Ovary (tissue), 9 donors: ENCODE results near the gene SSC4D. TPM values are rescaled to one million over a fixed set of nuclear protein-coding genes. Genes with fewer than 3 reads are reported as not detected.

ENCODE experiments used
- DNase-seq, 5 donors: peaks; one replicate each; pipeline ENCODE4 v3.0.0-alpha.2; 2019 to 2020
- H3K27ac ChIP-seq, 2 donors: fragments of 200-600 bp; one replicate each; pipeline versions ENCODE4 v1.5.1 to v1.8.0; 2019 to 2022
- H3K27me3 ChIP-seq: fragments of 200-600 bp; one replicate; pipeline ENCODE4 v1.8.0; 2022
- H3K36me3 ChIP-seq: fragments of 200-600 bp; sonication (generic); one replicate; pipeline ENCODE4 v1.5.1; 2019
- H3K4me1 ChIP-seq: one replicate; pipeline ENCODE4 v1.8.1; 2013; ENCODE audit warnings: mild to moderate bottlenecking, moderate library complexity; ENCODE audit not compliant: insufficient read depth
- H3K4me3 ChIP-seq: fragments of 200-600 bp; sonication (generic); one replicate; pipeline ENCODE4 v1.5.1; 2017
- H3K9me3 ChIP-seq, 2 donors: fragments of 200-600 bp in 1 of 2; sonication (generic) in 1 of 2; one replicate each; pipeline versions ENCODE4 v1.5.1 to v1.8.1; 2013 to 2019; ENCODE audit warnings: mild to moderate bottlenecking in 1 of 2, moderate library complexity in 1 of 2
- EP300 ChIP-seq: sonication (generic); formaldehyde crosslinking; IDR thresholded peaks from one replicate; pipeline ENCODE4 v1.6.1; 2017; ENCODE audit warnings: antibody characterized with exemption
- POLR2A ChIP-seq: fragments of 450-650 bp; IDR thresholded peaks from one replicate; pipeline ENCODE4 v1.6.1; 2017; ENCODE audit warnings: antibody characterized with exemption, mild to moderate bottlenecking, moderate library complexity
- WGBS, 3 donors: extraction: QIAGEN DNeasy Blood & Tissue Kit in 1 of 3; methylation state at CpG; one replicate each; pipeline versions ENCODE4 v1.1.5 to v1.1.7; 2013 to 2017; 5-methylcytosine and 5-hydroxymethylcytosine counted together
- intact Hi-C, 4 donors: fragments of 100-400 bp; cut with DNase I; formaldehyde crosslinking; loops; one replicate each; pipeline versions ENCODE4 v1.11.0 to v1.15.1; 2022 to 2023
- polyA plus RNA-seq, 2 donors: library from polyadenylated mRNA; stranded (reverse); fragments of 200-250 nt in 1 of 2; fragments of 350-450 nt in 1 of 2; fragmentation: Illumina TruSeq in 1 of 2; extraction: RNeasy Lipid Tissue Mini Kit (QIAGEN cat#74804) in 1 of 2; gene quantifications; one replicate each; pipeline ENCODE4 v1.2.3, GENCODE V29; 2013 to 2014
- total RNA-seq, 7 donors: library from RNA; depleted of rRNA in 2 of 7; stranded (reverse); fragments of >200 nt in 2 of 7; fragmentation: NEBNext Ultra II Directional in 3 of 7; extraction: Animal tissue kit (Norgen Biotek cat#: 25700) in 3 of 7; gene quantifications; one replicate each; pipeline versions ENCODE4 v1.1.0 to v1.2.4, GENCODE V29; 2016 to 2023
- TF ChIP-seq, protein P1 (sequence below), 3 donors: fragments of 450-650 bp in 2 of 3; fragments of 200-600 bp in 1 of 3; IDR thresholded peaks; one replicate each; pipeline versions ENCODE4 v1.5.1 to v1.8.0; 2016 to 2022; ENCODE audit warnings: antibody characterized with exemption in 3 of 3, mild to moderate bottlenecking in 1 of 3
- donor health status: DM: no; HTN: no; CAD: no; lungs with moderate emphysema.
- donor health status: DM: no; HTN: no; CAD: no.
- donor health status: Bipolar disorder and iron deficiency.
- donor health status: DM: yes; HTN: yes; CAD: no.
- donor health status: DM: no; HTN: no; CAD: no.
- donor health status: DM: yes; HTN: yes; CAD: no.

SSC4D gene
- total and polyA plus RNA-seq, 9 donors: 0.48 to 2.6 (median 1.0) TPM

DNA sequence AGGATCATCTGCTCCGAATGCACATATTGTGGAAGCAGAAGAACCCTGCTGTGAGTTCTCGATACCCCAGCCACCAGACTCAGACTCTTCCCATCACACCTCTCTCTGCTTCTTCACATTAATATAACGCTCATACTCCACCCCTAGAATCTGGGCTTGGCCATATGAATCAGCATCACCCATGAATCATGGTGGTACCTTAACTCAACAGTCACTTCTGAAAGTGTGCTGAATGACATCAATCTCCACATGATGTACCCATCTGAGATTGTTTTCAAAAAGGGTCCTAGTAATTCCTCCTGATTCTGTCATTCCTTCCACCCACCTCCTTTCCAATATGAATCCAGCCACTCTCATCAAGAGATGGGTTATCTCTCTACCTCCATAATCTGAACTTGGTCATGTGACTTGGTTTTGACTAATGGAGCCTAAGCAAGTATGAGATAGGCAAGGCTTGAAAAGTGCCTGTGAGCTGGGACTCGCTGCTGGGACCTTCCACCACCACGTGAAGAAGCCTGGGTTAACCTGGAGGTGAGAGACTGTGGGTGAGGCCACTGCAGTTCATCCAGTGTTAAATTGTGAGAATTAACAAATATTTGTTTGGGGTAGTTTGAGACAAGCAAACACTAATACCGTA, 66.1 kb downstream of the SSC4D start:
- H3K4me1 ChIP-seq: peaks cover 13% of the 10 kb centered on the region
- no peaks in the 10 kb centered on the region for H3K36me3 ChIP-seq

DNA sequence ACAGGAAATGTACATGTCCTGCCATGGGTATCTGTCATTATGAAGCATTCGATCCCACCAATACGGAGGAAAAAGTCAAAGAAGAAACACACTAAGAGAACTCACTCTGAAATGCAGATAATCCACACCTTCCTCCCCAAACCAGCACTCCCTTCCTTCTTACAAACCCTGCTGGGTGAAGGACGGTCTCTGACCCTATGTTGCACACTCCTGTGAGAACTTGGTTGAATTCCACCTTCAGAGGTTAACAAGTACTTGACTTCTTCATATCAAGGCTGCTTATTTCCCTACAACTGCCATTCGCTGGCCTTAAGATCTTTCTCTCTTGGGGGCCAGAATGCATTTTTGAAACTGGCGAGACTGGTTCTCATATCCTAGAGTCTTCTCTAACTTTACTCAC, 67.3 kb downstream of the SSC4D start:
- no peak for DNase-seq
- H3K27me3 ChIP-seq: no peaks in the 10 kb centered on the region
- intact Hi-C loops: no loop called here
- 61 to 76% (median 74%) methylated on average over 5 of the region's 5 CpGs for WGBS, 3 donors
- TF ChIP-seq POLR2A (no peak), EP300 (no peak)
- TF ChIP-seq, protein P1, sequence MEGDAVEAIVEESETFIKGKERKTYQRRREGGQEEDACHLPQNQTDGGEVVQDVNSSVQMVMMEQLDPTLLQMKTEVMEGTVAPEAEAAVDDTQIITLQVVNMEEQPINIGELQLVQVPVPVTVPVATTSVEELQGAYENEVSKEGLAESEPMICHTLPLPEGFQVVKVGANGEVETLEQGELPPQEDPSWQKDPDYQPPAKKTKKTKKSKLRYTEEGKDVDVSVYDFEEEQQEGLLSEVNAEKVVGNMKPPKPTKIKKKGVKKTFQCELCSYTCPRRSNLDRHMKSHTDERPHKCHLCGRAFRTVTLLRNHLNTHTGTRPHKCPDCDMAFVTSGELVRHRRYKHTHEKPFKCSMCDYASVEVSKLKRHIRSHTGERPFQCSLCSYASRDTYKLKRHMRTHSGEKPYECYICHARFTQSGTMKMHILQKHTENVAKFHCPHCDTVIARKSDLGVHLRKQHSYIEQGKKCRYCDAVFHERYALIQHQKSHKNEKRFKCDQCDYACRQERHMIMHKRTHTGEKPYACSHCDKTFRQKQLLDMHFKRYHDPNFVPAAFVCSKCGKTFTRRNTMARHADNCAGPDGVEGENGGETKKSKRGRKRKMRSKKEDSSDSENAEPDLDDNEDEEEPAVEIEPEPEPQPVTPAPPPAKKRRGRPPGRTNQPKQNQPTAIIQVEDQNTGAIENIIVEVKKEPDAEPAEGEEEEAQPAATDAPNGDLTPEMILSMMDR (IDR thresholded peaks at IDR 0.05): no peak
- no peak overlapping the region for H3K4me3 ChIP-seq
- H3K36me3 ChIP-seq: no peaks in the 10 kb centered on the region
- H3K4me1 ChIP-seq: peaks cover 13% of the 10 kb centered on the region
- peak overlapping the region in 1 of 2 donors; percentile 13 for H3K27ac ChIP-seq
- H3K9me3 ChIP-seq: no peaks in the 10 kb centered on the region

More for the DNA sequence above, 66.1 kb downstream of the SSC4D start:
- TF ChIP-seq POLR2A: no peak
- TF ChIP-seq, protein P1 (IDR thresholded peaks at IDR 0.05): no peak
- no peak for TF ChIP-seq EP300
- Histone ChIP-seq H3K9me3 (no peaks in the 10 kb centered on the region), H3K27ac (no peak overlapping the region), H3K27me3 (no peaks in the 10 kb centered on the region), H3K4me3 (no peak overlapping the region)
- WGBS, 3 donors: 82 to 96% (median 94%) methylated on average over 6 of the region's 6 CpGs
- no peak for DNase-seq
- intact Hi-C loops: no loop called here

GRCh38 chr7:76340617-76341131, 68.8 kb downstream of the SSC4D start:
- TF ChIP-seq EP300: no peak
- TF ChIP-seq, protein P1 (IDR thresholded peaks at IDR 0.05): no peak
- TF ChIP-seq POLR2A: no peak
- WGBS, 3 donors: 31 to 37% (median 34%) methylated on average over 3 of the region's 3 CpGs
- Histone ChIP-seq H3K9me3 (no peaks in the 10 kb centered on the region), H3K4me3 (no peak overlapping the region), H3K27me3 (no peaks in the 10 kb centered on the region), H3K27ac (peak overlapping the region in 1 of 2 donors; percentile 66), H3K36me3 (no peaks in the 10 kb centered on the region), H3K4me1 (peaks cover 16% of the 10 kb centered on the region)
- intact Hi-C loops: no loop called here
- DNase-seq: no peak

Other genes starting within 250 kb of the SSC4D start
- gene SRRM3, start 207.8 kb downstream of the SSC4D start, total RNA-seq: 10 to 100 TPM in 2 of 7 donors, 1 to 10 TPM in 5; 4.4 to 13.4 (median 6.6) TPM
- gene SRRM3, start 207.8 kb downstream of the SSC4D start, polyA plus RNA-seq: 1 to 10 TPM; 2.0 to 3.0 TPM
- gene HSPB1, start 107.0 kb downstream of the SSC4D start, total RNA-seq: 100 to 1,000 TPM; 138 to 913 (median 503) TPM
- gene HSPB1, start 107.0 kb downstream of the SSC4D start, polyA plus RNA-seq: 100 to 1,000 TPM in 1 of 2 donors, 1 to 10 TPM in 1; 5.7 to 326 TPM
- 100 to 1,000 TPM in 3 of 7 donors, 10 to 100 TPM in 4; 32.0 to 107 (median 99.2) TPM for gene YWHAG, start 50.7 kb downstream of the SSC4D start, total RNA-seq
- gene YWHAG, start 50.7 kb downstream of the SSC4D start, polyA plus RNA-seq: 100 to 1,000 TPM in 1 of 2 donors, 10 to 100 TPM in 1; 40.2 to 121 TPM
- 10 to 100 TPM in 2 of 7 donors, 1 to 10 TPM in 4, under 1 TPM in 1; 0.73 to 22.0 (median 5.3) TPM for gene ZP3, start 15.3 kb upstream of the SSC4D start, total RNA-seq
- gene ZP3, start 15.3 kb upstream of the SSC4D start, polyA plus RNA-seq: 10 to 100 TPM in 1 of 2 donors, under 1 TPM in 1; 0.75 to 12.7 TPM
- 10 to 100 TPM; 12.6 to 24.5 (median 16.6) TPM for gene DTX2, start 52.0 kb upstream of the SSC4D start, total RNA-seq
- gene DTX2, start 52.0 kb upstream of the SSC4D start, polyA plus RNA-seq: 10 to 100 TPM in 1 of 2 donors, 1 to 10 TPM in 1; 2.2 to 13.3 TPM
- 100 to 1,000 TPM in 1 of 7 donors, 10 to 100 TPM in 1, 1 to 10 TPM in 5; 1.7 to 607 (median 4.1) TPM for gene UPK3B, start 100.9 kb upstream of the SSC4D start, total RNA-seq
- gene UPK3B, start 100.9 kb upstream of the SSC4D start, polyA plus RNA-seq: 1 to 10 TPM in 1 of 2 donors, under 1 TPM in 1; 0.78 to 2.0 TPM
- 1 to 10 TPM in 2 of 7 donors, under 1 TPM in 5; 0.11 to 1.7 (median 0.62) TPM for gene SPDYE16, start 133.6 kb upstream of the SSC4D start, total RNA-seq
- under 1 TPM; 0.15 to 0.71 TPM for gene SPDYE16, start 133.6 kb upstream of the SSC4D start, polyA plus RNA-seq
- 10 to 100 TPM in 4 of 7 donors, 1 to 10 TPM in 3; 5.2 to 36.2 (median 16.9) TPM for gene POMZP3, start 217.6 kb upstream of the SSC4D start, total RNA-seq
- 10 to 100 TPM; 10.2 to 15.3 TPM for gene POMZP3, start 217.6 kb upstream of the SSC4D start, polyA plus RNA-seq